ENCODE results near the gene NRARP. TPM values are rescaled to one million over a fixed set of nuclear protein-coding genes. Genes with fewer than 3 reads are reported as not detected.

Gene NRARP
- total RNA-seq, 1 donor from 2014 or later: 36.6 TPM

GRCh38 chr9:137323531-137324331 lies 21.7 kb upstream of the NRARP start:
- DNase-seq (ENCODE audit: low read depth in 2 of 2): no peak

GRCh38 chr9:137321726-137322361 lies 19.8 kb upstream of the NRARP start:
- no peak for DNase-seq (ENCODE audit: low read depth in 2 of 2)

- DNase-seq (ENCODE audit: low read depth in 2 of 2): peak in 1 of 2 donors; percentile 92
Observed at GRCh38 chr9:137320555-137321384, 18.7 kb upstream of the NRARP start.

GRCh38 chr9:137319739-137320551 lies 17.9 kb upstream of the NRARP start:
- DNase-seq (ENCODE audit: low read depth in 2 of 2): no peak

- peak; percentile 76 to 90 for DNase-seq (ENCODE audit: low read depth in 2 of 2)
Observed at GRCh38 chr9:137319011-137319738, 17.1 kb upstream of the NRARP start.

GRCh38 chr9:137318602-137319001 lies 16.5 kb upstream of the NRARP start:
- no peak for DNase-seq (ENCODE audit: low read depth in 2 of 2)

GRCh38 chr9:137317718-137318511 lies 15.8 kb upstream of the NRARP start:
- no peak for DNase-seq (ENCODE audit: low read depth in 2 of 2)

- no peak for DNase-seq (ENCODE audit: low read depth in 2 of 2)
Observed at GRCh38 chr9:137317021-137317717, 15.1 kb upstream of the NRARP start.

GRCh38 chr9:137316012-137316981 lies 14.2 kb upstream of the NRARP start:
- peak in 1 of 2 donors; percentile 88 for DNase-seq (ENCODE audit: low read depth in 2 of 2)

GRCh38 chr9:137315581-137316011 lies 13.5 kb upstream of the NRARP start:
- no peak for DNase-seq (ENCODE audit: low read depth in 2 of 2)

GRCh38 chr9:137314561-137315560 lies 12.8 kb upstream of the NRARP start:
- no peak for DNase-seq (ENCODE audit: low read depth in 2 of 2)

GRCh38 chr9:137313956-137314560 lies 12.0 kb upstream of the NRARP start:
- DNase-seq (ENCODE audit: low read depth in 2 of 2): no peak

- DNase-seq (ENCODE audit: low read depth in 2 of 2): no peak
Observed at GRCh38 chr9:137313326-137313936, 11.4 kb upstream of the NRARP start.

GRCh38 chr9:137312852-137313325 lies 10.8 kb upstream of the NRARP start:
- DNase-seq (ENCODE audit: low read depth in 2 of 2): no peak

- DNase-seq (ENCODE audit: low read depth in 2 of 2): no peak
Observed at GRCh38 chr9:137311986-137312851, 10.1 kb upstream of the NRARP start.

All from dermis microvascular lymphatic vessel endothelial cell (primary cell).